T-cell (primary cell): ENCODE data around the gene RFX5. TPM values are rescaled to one million over a fixed set of nuclear protein-coding genes. Genes with fewer than 3 reads are reported as not detected.
A peak's percentile ranks its signal among the peaks of the same experiment; 100 is the strongest.

Experiments used
- ATAC-seq, 4 experiments: fragments of 200-7000 bp in 3 of 4; fragments of 150-1000 bp in 1 of 4; cut with Tn5 transposase; replicated peaks in 1 of 4; 1 replicate in 3 of 4; 2 replicates in 1 of 4; pipeline ENCODE4 v1.10.0; 2021; ENCODE audit warnings: moderate library complexity in 3 of 4, mild to moderate bottlenecking in 2 of 4, moderate number of reproducible peaks in 1 of 4
- CTCF ChIA-PET, 2 donors: fragments of 300-600 bp; sonication (Branson Sonifier 250); formaldehyde crosslinking; loops; one replicate each; lab custom pipeline; 2022; ENCODE audit warnings: antibody characterized with exemption in 2 of 2; lab: Charles Lee
- POLR2A ChIA-PET, 2 donors: fragments of 300-600 bp; sonication (Branson Sonifier 250); formaldehyde crosslinking; loops; one replicate each; lab custom pipeline; 2022; ENCODE audit warnings: antibody characterized with exemption in 2 of 2; lab: Charles Lee
- DNase-seq, 35 experiments: peaks; one replicate each; pipeline versions ENCODE4 v3.0.0 to v3.0.0-alpha.2; 2013 to 2023
- H3K27ac ChIP-seq: one replicate; pipeline ENCODE4 v1.5.1; 2013; ENCODE audit warnings: low read length
- H3K27me3 ChIP-seq, 2 experiments: replicated peaks in 1 of 2; 1 replicate in 1 of 2; 2 replicates in 1 of 2; pipeline versions ENCODE4 v1.6.1 to v1.7.0; 2013; ENCODE audit warnings: low read length in 1 of 2, mixed read lengths in 1 of 2; ENCODE audit not compliant: control insufficient read depth in 2 of 2, insufficient read depth in 2 of 2; ENCODE audit errors: extremely low read depth in 1 of 2
- H3K36me3 ChIP-seq, 2 donors: 1 replicate in 1 of 2; 2 replicates in 1 of 2; pipeline versions ENCODE4 v1.6.1 to v1.7.0; 2013; ENCODE audit warnings: low read length in 1 of 2; ENCODE audit not compliant: control insufficient read depth in 2 of 2, insufficient read depth in 1 of 2; ENCODE audit errors: extremely low read depth in 1 of 2
- H3K4me1 ChIP-seq, 2 experiments: 1 replicate in 1 of 2; 2 replicates in 1 of 2; pipeline versions ENCODE4 v1.6.1 to v1.7.0; 2013; ENCODE audit warnings: low read length in 2 of 2, mixed read lengths in 1 of 2; ENCODE audit not compliant: insufficient read depth in 2 of 2, control insufficient read depth in 1 of 2; ENCODE audit errors: extremely low read depth in 1 of 2
- H3K4me3 ChIP-seq, 2 donors: 1 replicate in 1 of 2; 2 replicates in 1 of 2; pipeline versions ENCODE4 v1.5.1 to v1.7.0; 2013; ENCODE audit warnings: mild to moderate bottlenecking in 2 of 2, low read length in 1 of 2, moderate library complexity in 1 of 2; ENCODE audit not compliant: control insufficient read depth in 1 of 2; ENCODE audit errors: extremely low read depth in 1 of 2
- H3K9me3 ChIP-seq: 2 replicates; pipeline ENCODE4 v1.7.0; 2013
- H3K27ac Mint-ChIP-seq, 2 donors: one replicate each; pipeline ENCODE4 v1.8.0; 2020 to 2021; ENCODE audit warnings: mild to moderate bottlenecking in 2 of 2, mixed read lengths in 2 of 2
- H3K27me3 Mint-ChIP-seq, 2 donors: one replicate each; pipeline ENCODE4 v1.8.0; 2021 to 2022; ENCODE audit warnings: mixed read lengths in 2 of 2
- H3K36me3 Mint-ChIP-seq: one replicate; pipeline ENCODE4 v1.8.0; 2021; ENCODE audit warnings: mixed read lengths
- H3K4me1 Mint-ChIP-seq, 3 donors: one replicate each; pipeline ENCODE4 v1.8.0; 2020 to 2022; ENCODE audit warnings: mixed read lengths in 3 of 3, mild to moderate bottlenecking in 1 of 3
- H3K4me3 Mint-ChIP-seq, 3 donors: one replicate each; pipeline ENCODE4 v1.8.0; 2020 to 2022; ENCODE audit warnings: mild to moderate bottlenecking in 3 of 3, mixed read lengths in 3 of 3, moderate library complexity in 3 of 3
- H3K9me3 Mint-ChIP-seq, 3 donors: one replicate each; pipeline ENCODE4 v1.8.0; 2020 to 2022; ENCODE audit warnings: mixed read lengths in 3 of 3
- WGBS: methylation state at CpG from one replicate; pipeline ENCODE4 v1.1.5; 2013; ENCODE audit warnings: missing lambda C conversion rate; ENCODE audit not compliant: insufficient coverage; 5-methylcytosine and 5-hydroxymethylcytosine counted together
- total RNA-seq, 35 experiments: library from RNA in 6 of 35; stranded (reverse) in 6 of 35; fragments of 120-200 nt in 1 of 35; gene quantifications; one replicate each; pipeline versions ENCODE4 v1.2.1 to v1.2.4 and lab custom pipeline; 2013 to 2026

RFX5 gene
- total RNA-seq, 5 donors from 2014 or later (not counting 1 experiment from before 2014, with no cell fraction given), result 50.3 to 79.8 (median 70.2) TPM

- Histone ChIP-seq H3K4me1 (peaks cover 3 to 12% of the 10 kb centered on the region in 2 experiments), H3K36me3 (peaks cover 14 to 40% of the 10 kb centered on the region in 2 donors), H3K27ac (peak overlapping the region; percentile 35), H3K9me3 (no peaks in the 10 kb centered on the region), H3K4me3 (no peak overlapping the region), H3K27me3 (no peaks in the 10 kb centered on the region)
- ChIA-PET POLR2A (interaction anchor here (0.6 to 1.3 kb wide), 4 partner anchors 11 to 67 kb away, joined by 3 to 11 read pairs (median 6); no protein-coding TSS in a partner anchor), CTCF (interaction anchor here (0.5 to 3.1 kb wide), 34 partner anchors 9 to 496 kb away, joined by 3 to 51 read pairs (median 4); partner anchors contain the start of genes PI4KB (in 1 of the 2), PSMB4 (in 1 of the 2), PSMD4 (in 1 of the 2) and VPS72 (in 1 of the 2))
- H3K27ac Mint-ChIP-seq, result peak overlapping the region; percentile 7 to 70
- H3K9me3 Mint-ChIP-seq, result no peaks in the 10 kb centered on the region
- peak in 28 of 35 experiments; percentile 14 to 83 (median 32) for DNase-seq
- H3K36me3 Mint-ChIP-seq, result peaks cover 28% of the 10 kb centered on the region
- 100% methylated on average over 1 of the region's 7 CpGs for WGBS
- peak; percentile 84 to 87 (median 86) for ATAC-seq
- H3K4me1 Mint-ChIP-seq, result peaks cover 13 to 39% (median 24%) of the 10 kb centered on the region in 3 donors
- no peaks in the 10 kb centered on the region for H3K27me3 Mint-ChIP-seq
- H3K4me3 Mint-ChIP-seq, result no peak overlapping the region
Measured at GRCh38 chr1:151340870-151341754, 5.9 kb downstream of the RFX5 start.

DNA sequence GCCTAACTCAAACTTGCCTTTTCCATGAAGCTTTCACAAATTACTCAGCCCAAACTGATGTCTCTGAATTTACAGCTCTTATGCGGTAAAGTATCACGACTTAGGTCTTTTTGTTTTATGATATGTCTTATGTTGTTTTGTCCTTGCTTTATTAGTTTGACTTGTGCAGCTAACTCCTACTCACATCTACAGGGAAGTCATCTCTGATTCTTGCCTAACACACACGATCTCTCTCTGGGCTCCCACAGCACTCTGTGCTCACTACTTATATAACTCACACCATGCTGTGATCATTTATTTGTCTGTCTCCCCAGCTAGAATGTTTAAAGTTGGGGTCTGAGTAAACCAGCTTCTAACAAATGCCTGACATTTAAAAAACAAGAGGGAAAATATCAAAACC lies 10.5 kb downstream of the RFX5 start:
- Histone ChIP-seq H3K36me3 (peaks cover 0 to under 1% of the 10 kb centered on the region in 2 donors), H3K9me3 (no peaks in the 10 kb centered on the region), H3K4me1 (no peaks in the 10 kb centered on the region), H3K4me3 (no peak overlapping the region), H3K27me3 (no peaks in the 10 kb centered on the region), H3K27ac (no peak overlapping the region)
- Mint-ChIP-seq H3K36me3 (peaks cover 3% of the 10 kb centered on the region), H3K9me3 (no peaks in the 10 kb centered on the region), H3K4me3 (no peak overlapping the region), H3K4me1 (peaks cover 6 to 14% (median 8%) of the 10 kb centered on the region in 3 donors), H3K27ac (peak overlapping the region in 1 of 2 donors; percentile 11), H3K27me3 (no peaks in the 10 kb centered on the region)
- WGBS, result no CpG with 5 or more reads among the region's 3 CpGs
- ChIA-PET CTCF (interaction anchor here (0.5 to 0.6 kb wide), 2 partner anchors 78 to 236 kb away, joined by 3 to 5 read pairs; no protein-coding TSS in a partner anchor), POLR2A (no interaction called here)
- no peak for ATAC-seq
- no peak for DNase-seq

- no peaks in the 10 kb centered on the region for H3K9me3 ChIP-seq
- DNase-seq, result no peak
- H3K4me1 Mint-ChIP-seq, result peaks cover 0 to 6% (median under 1%) of the 10 kb centered on the region in 3 donors
- H3K4me3 ChIP-seq, result no peak overlapping the region
- no peaks in the 10 kb centered on the region for H3K36me3 ChIP-seq
- no peak overlapping the region for H3K4me3 Mint-ChIP-seq
- H3K27ac Mint-ChIP-seq, result no peak overlapping the region
- H3K27ac ChIP-seq, result no peak overlapping the region
- ChIA-PET POLR2A (no interaction called here), CTCF (no interaction called here)
- H3K27me3 ChIP-seq, result no peaks in the 10 kb centered on the region
- H3K9me3 Mint-ChIP-seq, result no peaks in the 10 kb centered on the region
- no CpG with 5 or more reads among the region's 5 CpGs for WGBS
- H3K27me3 Mint-ChIP-seq, result no peaks in the 10 kb centered on the region
- no peaks in the 10 kb centered on the region for H3K36me3 Mint-ChIP-seq
- ATAC-seq, result no peak
- H3K4me1 ChIP-seq, result no peaks in the 10 kb centered on the region
Measured at GRCh38 chr1:151334822-151335221, 12.2 kb downstream of the RFX5 start.

GRCh38 chr1:151327903-151328674 lies 19.0 kb downstream of the RFX5 start:
- H3K4me3 ChIP-seq, result peak overlapping the region; percentile 69 to 96
- peak in 1 of 35 experiments; percentile 24 for DNase-seq
- H3K27ac Mint-ChIP-seq, result peak overlapping the region; percentile 99
- WGBS, result 38% methylated on average over 27 of the region's 34 CpGs
- peak overlapping the region; percentile 90 for H3K27ac ChIP-seq
- no peaks in the 10 kb centered on the region for H3K27me3 ChIP-seq
- peaks cover 29 to 41% (median 41%) of the 10 kb centered on the region in 3 donors for H3K4me1 Mint-ChIP-seq
- ATAC-seq, result peak; percentile 11 to 19 (median 14)
- ChIA-PET POLR2A (interaction anchor here (0.5 to 1.2 kb wide), 6 partner anchors 10 to 940 kb away, joined by 3 to 6 read pairs (median 3); partner anchors contain the start of gene PSMB4 (in 1 of the 2)), CTCF (interaction anchor here in 1 of 2 donors (0.5 to 2.7 kb wide), 8 partner anchors 10 to 133 kb away, joined by 3 to 36 read pairs (median 4); partner anchors contain the start of genes PSMB4 and RFX5)
- H3K27me3 Mint-ChIP-seq, result no peaks in the 10 kb centered on the region
- H3K36me3 Mint-ChIP-seq, result peaks cover 13% of the 10 kb centered on the region
- H3K36me3 ChIP-seq, result peaks cover 0 to 15% of the 10 kb centered on the region in 2 donors
- H3K4me3 Mint-ChIP-seq, result peak overlapping the region; percentile 88 to 98 (median 96)
- peaks cover 10 to 28% of the 10 kb centered on the region in 2 experiments for H3K4me1 ChIP-seq
- H3K9me3 Mint-ChIP-seq, result no peaks in the 10 kb centered on the region
- H3K9me3 ChIP-seq, result no peaks in the 10 kb centered on the region

- Mint-ChIP-seq H3K27ac (peak within 1 kb of the TSS; percentile 99), H3K36me3 (peaks cover 18% of the 10 kb centered on the region), H3K9me3 (no peaks in the 10 kb centered on the region), H3K4me1 (peaks cover 35 to 46% (median 46%) of the 10 kb centered on the region in 3 donors), H3K27me3 (no peaks in the 10 kb centered on the region), H3K4me3 (peak within 1 kb of the TSS; percentile 88 to 98 (median 96))
- WGBS, result 0% methylated on average over 32 of the region's 40 CpGs
- no peaks in the 10 kb centered on the region for H3K27me3 ChIP-seq
- H3K9me3 ChIP-seq, result no peaks in the 10 kb centered on the region
- DNase-seq (peak; percentile 73 to 96 (median 87)), ATAC-seq (peak; percentile 94 to 95 (median 95))
- H3K27ac ChIP-seq, result peak within 1 kb of the TSS; percentile 90
- H3K36me3 ChIP-seq, result peaks cover 0 to 20% of the 10 kb centered on the region in 2 donors
- H3K4me1 ChIP-seq, result peaks cover 10 to 28% of the 10 kb centered on the region in 2 experiments
- H3K4me3 ChIP-seq, result peak within 1 kb of the TSS; percentile 69 to 96
- ChIA-PET CTCF (interaction anchor here in 1 of 2 donors (0.6 to 2.7 kb wide), 10 partner anchors 11 to 436 kb away, joined by 3 to 36 read pairs (median 4); partner anchors contain the start of genes MRPL9, PSMB4 and RFX5), POLR2A (interaction anchor here (0.5 to 1.2 kb wide), 6 partner anchors 11 to 939 kb away, joined by 3 to 6 read pairs (median 3); partner anchors contain the start of gene PSMB4 (in 1 of the 2))
Measured at GRCh38 chr1:151327223-151327902, 19.7 kb downstream of the RFX5 start, which contains the start of gene PI4KB. PI4KB (minus strand) TSS chr1:151327416; CDS start chr1:151316481, 10,935 bp downstream.
